GM19193 (cell line): ENCODE data around the gene C1orf21.

ENCODE experiments used
- POLR2A ChIP-seq: IDR thresholded peaks from 4 replicates; pipeline ENCODE4 v1.6.1; 2011; ENCODE audit not compliant: insufficient read depth, insufficient read length; ENCODE audit errors: extremely low read depth

The C1orf21 gene

DNA sequence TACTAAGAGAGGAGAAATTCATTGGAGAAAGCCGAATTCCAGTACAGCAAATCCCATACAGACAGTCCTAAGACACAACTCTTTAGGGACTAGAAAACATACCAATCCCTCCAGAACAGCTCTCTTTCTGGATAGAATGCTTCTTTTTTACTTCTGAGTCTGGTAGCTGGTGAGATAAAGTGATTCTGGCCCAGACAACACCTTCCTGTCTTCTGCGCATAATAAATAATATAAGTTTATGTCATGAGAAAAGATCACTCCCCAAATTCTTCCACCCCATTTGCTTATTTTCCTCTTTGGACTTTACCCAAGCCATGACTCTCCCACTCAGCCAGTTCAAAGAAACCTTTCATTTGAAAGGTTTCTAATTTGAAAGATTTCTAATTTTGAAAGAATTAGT, 269.4 kb downstream of the C1orf21 start:
- no peak for TF ChIP-seq POLR2A

DNA sequence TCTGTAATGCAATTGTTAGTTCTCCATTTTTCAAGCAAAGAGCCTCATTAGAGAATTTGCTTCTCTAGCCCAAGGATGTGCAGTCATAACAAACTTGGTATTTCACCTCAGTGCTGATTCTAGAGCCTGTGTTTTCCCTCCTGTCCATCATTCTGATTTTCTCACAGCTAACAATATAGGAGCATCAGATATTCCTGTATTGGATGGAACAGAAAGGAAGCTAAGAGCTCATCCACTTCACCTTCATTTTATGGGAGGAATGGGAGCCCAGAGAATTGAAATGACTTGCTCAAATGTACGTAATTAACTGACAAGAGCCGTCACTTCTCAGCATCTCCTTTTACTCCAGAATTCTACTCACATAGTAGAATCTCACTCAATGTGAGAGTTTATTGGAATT, 271.2 kb downstream of the C1orf21 start:
- TF ChIP-seq POLR2A = no peak

DNA sequence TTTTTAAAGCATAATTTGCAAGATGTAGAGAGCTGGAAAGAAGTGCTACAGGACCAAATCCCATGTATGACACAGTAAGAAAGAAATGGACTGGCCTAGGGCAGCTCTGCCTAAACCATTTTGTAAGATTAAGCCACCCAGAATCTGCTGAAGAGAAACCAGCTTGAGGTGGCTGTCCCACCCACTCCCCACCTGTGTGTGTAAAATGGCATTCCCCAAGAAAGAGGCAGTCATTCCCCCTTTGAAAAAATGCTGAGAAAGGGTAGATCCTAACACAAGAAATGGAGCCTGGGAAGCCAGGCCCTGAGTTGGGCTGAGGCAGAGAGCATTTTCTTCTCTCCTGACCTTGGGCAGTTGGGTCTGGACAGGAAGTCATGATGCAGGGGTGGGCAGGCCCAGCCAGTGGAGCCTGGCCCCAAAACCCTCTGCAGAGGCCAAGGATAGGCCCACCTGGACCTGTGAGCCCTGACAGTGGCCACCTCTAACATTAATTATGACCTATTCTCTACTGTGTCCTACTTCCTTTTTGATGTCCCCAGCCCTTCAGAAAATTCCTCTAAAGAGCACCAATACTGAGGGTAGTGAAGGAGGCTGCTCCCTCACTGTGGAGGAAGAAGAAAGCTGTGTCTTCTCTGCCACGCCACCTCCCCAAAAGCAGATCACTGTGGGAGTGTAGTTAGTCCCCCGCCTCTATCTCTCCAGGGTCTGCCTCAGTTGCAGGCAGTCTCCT, 273.8 kb downstream of the C1orf21 start:
- TF ChIP-seq POLR2A = no peak

DNA sequence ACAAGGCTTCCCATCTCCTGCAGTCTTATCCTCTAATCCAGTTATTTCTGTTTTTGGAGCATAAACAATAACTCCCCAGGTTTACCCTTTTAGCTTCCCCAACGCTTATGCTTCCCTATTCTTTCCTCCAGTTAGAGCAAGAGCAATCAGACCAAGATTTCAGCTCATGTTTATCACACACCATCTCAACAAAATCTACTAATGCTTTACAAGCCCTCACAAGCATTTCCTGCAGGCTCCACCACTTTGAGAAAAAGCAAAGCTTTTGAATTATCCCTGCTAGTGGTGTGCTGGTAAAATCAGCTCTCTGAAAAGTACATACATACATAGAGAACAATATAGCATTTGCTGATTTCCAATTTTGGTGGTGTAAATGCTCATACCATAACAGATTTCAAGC, 275.0 kb downstream of the C1orf21 start:
- TF ChIP-seq POLR2A = no peak

DNA sequence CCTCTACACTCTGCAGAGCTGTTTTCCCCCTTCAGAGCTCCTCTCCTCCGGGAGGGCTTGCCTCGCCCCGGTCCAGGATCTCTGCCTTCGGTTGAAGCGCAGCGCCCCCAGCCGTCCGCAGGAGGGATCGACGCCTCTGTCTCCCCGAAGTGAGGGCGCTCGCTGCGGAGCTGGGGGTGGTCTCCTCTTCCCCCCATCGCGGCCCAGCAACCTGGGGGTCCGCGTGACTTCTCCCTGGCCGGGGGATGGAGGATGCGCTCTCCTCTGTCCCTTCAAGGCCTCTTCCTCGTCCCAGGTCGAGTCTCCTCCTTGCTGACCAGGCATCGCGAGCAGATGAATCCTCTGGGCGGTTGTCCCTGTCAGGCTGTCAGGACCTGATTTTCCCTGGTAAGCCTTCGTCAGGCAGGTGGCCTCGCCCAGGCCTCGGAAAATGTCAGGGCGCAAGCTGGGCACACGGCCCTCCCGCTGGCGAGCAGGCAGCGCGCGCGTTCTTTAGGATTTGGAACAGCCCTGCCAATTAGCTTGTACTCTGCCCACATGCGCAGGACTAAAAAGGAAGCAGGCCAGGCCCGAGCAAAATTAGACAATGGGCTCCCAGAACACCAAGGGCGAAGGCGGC, 277.3 kb downstream of the C1orf21 start:
- TF ChIP-seq POLR2A = no peak

DNA sequence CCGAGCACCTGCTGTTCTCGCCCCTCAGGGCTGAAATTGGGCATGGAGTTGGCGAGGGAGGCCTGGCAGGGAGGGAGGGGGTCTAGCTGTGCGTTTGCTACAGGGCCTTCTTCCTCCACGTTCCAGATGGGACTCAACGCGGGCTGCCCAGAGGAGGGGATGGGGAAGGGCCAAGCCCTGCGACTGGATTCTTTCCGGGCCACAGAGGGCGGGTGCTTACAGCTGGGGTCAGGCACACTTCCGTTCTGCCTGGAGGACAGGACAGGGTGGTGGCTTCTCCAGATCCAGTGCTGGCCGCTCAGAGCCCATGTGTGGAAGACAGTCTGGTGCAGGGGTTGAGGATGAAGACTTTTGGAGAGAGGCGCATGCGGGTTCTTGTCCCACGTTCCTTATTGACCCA, 277.8 kb downstream of the C1orf21 start:
- no peak for TF ChIP-seq POLR2A

DNA sequence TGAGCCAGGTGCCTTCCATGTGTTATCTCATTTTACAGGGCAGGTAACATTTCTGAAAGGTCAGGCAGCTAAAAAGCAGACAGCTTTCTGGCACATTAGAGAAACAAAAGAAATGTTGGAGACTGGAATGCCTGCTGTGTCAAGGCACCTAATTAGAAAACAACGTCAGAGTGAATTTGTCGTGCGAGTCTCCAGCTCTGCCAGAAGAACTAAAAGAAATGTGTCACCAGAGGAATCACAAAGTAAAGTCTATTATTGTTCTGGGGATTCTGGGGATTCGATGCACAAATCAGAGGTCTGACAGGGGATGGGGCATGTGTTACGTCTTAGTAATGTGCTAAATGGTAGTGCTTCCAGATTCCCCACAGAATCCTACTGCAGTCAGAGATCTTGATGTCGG, 278.5 kb downstream of the C1orf21 start:
- no peak for TF ChIP-seq POLR2A

DNA sequence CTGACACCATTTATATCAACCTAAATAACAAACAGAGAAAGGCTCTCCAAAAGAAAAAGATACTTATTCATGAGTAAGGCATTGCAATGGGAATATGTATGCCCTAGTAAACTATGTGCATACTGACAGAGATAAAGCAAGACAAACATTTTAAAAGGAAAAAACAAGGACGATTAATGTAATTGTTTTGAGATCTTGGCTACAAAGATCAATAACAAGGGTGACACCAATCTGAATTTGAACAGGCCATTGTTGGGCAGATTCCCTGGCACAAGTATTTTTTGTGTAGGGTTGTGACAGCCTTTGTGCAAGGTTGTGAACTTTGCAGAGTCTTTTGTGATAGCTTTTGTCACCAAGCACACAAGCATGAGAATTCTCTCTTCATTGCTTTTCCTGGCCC, 282.6 kb downstream of the C1orf21 start:
- TF ChIP-seq POLR2A = no peak

DNA sequence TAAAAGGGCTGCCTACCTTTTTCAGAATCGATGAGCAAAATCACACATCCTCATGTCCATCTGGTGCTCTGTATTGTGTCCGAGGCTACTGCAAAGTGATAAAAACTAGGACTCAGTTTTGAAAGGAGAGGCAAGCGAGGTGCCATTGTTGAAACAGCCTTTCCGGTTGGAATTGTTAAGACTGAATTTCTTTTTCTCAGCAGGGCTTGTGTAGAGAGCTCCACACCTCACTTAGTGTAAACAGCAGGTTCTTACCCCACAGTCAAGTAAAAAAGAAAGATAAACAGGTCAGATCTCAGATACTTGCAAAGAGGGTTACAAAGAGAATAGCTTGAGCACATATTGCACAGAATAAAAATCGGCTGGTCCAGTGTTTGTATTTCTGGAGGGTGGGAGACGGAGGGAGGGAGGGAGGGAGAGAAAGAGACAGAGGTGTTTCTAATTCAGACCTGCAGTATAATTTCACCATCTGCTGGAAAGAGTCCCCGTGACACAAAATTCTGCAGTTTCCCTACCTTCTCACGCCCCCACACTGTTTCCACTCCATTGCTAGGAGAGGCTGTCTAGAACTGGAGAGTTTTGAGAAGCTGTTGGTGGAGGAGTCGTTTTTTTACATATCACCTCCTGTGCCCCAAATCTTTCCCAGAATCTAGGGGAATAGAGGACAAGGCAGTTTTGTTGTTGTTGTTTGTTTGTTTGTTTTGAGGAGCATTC, 285.3 kb downstream of the C1orf21 start:
- no peak for TF ChIP-seq POLR2A

DNA sequence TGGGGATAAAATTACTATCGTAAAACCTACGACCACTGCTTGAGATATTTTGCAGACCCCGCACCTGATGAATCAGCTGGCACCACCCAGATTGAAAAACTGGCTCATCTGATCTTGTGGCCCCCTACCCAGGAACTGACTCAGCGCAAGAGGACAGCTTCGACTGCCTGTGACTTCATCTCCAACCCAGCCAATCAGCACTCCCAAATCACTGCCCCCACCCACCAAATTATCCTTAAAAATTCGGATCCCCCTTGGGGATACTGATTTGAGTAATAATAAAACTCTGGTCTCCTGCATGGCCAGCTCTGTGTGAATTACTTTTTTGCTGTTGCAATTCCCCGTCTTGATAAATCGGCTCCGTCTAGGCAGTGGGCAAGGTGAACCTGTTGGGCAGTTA, 286.5 kb downstream of the C1orf21 start:
- no peak for TF ChIP-seq POLR2A

DNA sequence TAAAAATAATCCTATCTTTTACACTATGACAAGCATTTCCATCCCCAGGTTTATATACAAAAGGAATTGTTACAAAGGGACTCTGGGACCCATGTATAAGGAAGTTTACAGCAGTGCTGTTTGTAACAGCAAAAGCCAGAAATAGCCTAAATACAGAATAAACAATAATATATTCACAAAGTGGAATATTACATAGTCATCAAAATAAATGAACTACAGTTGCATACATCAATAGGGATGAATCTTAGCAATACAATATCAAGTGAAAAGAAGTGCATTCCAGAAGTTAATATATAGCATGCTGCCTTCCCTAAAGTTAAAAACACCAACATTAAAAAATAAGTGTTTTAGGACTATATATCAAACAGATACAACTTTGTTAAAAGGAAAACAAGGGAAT, 290.5 kb downstream of the C1orf21 start:
- TF ChIP-seq POLR2A = no peak
